T-cell (primary cell): ENCODE results near the gene PAF1. TPM values are rescaled to one million over a fixed set of nuclear protein-coding genes. Genes with fewer than 3 reads are reported as not detected.

Experiments
- ATAC-seq, 4 experiments: fragments of 200-7000 bp in 3 of 4; fragments of 150-1000 bp in 1 of 4; cut with Tn5 transposase; replicated peaks in 1 of 4; 1 replicate in 3 of 4; 2 replicates in 1 of 4; pipeline ENCODE4 v1.10.0; 2021; ENCODE audit warnings: moderate library complexity in 3 of 4, mild to moderate bottlenecking in 2 of 4, moderate number of reproducible peaks in 1 of 4
- CTCF ChIA-PET, 2 donors: fragments of 300-600 bp; sonication (Branson Sonifier 250); formaldehyde crosslinking; loops; one replicate each; lab custom pipeline; 2022; ENCODE audit warnings: antibody characterized with exemption in 2 of 2; lab: Charles Lee
- POLR2A ChIA-PET, 2 donors: fragments of 300-600 bp; sonication (Branson Sonifier 250); formaldehyde crosslinking; loops; one replicate each; lab custom pipeline; 2022; ENCODE audit warnings: antibody characterized with exemption in 2 of 2; lab: Charles Lee
- DNase-seq, 35 experiments: peaks; one replicate each; pipeline versions ENCODE4 v3.0.0 to v3.0.0-alpha.2; 2013 to 2023
- H3K27ac ChIP-seq: one replicate; pipeline ENCODE4 v1.5.1; 2013; ENCODE audit warnings: low read length
- H3K27me3 ChIP-seq, 2 experiments: replicated peaks in 1 of 2; 1 replicate in 1 of 2; 2 replicates in 1 of 2; pipeline versions ENCODE4 v1.6.1 to v1.7.0; 2013; ENCODE audit warnings: low read length in 1 of 2, mixed read lengths in 1 of 2; ENCODE audit not compliant: control insufficient read depth in 2 of 2, insufficient read depth in 2 of 2; ENCODE audit errors: extremely low read depth in 1 of 2
- H3K36me3 ChIP-seq, 2 donors: 1 replicate in 1 of 2; 2 replicates in 1 of 2; pipeline versions ENCODE4 v1.6.1 to v1.7.0; 2013; ENCODE audit warnings: low read length in 1 of 2; ENCODE audit not compliant: control insufficient read depth in 2 of 2, insufficient read depth in 1 of 2; ENCODE audit errors: extremely low read depth in 1 of 2
- H3K4me1 ChIP-seq, 2 experiments: 1 replicate in 1 of 2; 2 replicates in 1 of 2; pipeline versions ENCODE4 v1.6.1 to v1.7.0; 2013; ENCODE audit warnings: low read length in 2 of 2, mixed read lengths in 1 of 2; ENCODE audit not compliant: insufficient read depth in 2 of 2, control insufficient read depth in 1 of 2; ENCODE audit errors: extremely low read depth in 1 of 2
- H3K4me3 ChIP-seq, 2 donors: 1 replicate in 1 of 2; 2 replicates in 1 of 2; pipeline versions ENCODE4 v1.5.1 to v1.7.0; 2013; ENCODE audit warnings: mild to moderate bottlenecking in 2 of 2, low read length in 1 of 2, moderate library complexity in 1 of 2; ENCODE audit not compliant: control insufficient read depth in 1 of 2; ENCODE audit errors: extremely low read depth in 1 of 2
- H3K9me3 ChIP-seq: 2 replicates; pipeline ENCODE4 v1.7.0; 2013
- H3K27ac Mint-ChIP-seq, 2 donors: one replicate each; pipeline ENCODE4 v1.8.0; 2020 to 2021; ENCODE audit warnings: mild to moderate bottlenecking in 2 of 2, mixed read lengths in 2 of 2
- H3K27me3 Mint-ChIP-seq, 2 donors: one replicate each; pipeline ENCODE4 v1.8.0; 2021 to 2022; ENCODE audit warnings: mixed read lengths in 2 of 2
- H3K36me3 Mint-ChIP-seq: one replicate; pipeline ENCODE4 v1.8.0; 2021; ENCODE audit warnings: mixed read lengths
- H3K4me1 Mint-ChIP-seq, 3 donors: one replicate each; pipeline ENCODE4 v1.8.0; 2020 to 2022; ENCODE audit warnings: mixed read lengths in 3 of 3, mild to moderate bottlenecking in 1 of 3
- H3K4me3 Mint-ChIP-seq, 3 donors: one replicate each; pipeline ENCODE4 v1.8.0; 2020 to 2022; ENCODE audit warnings: mild to moderate bottlenecking in 3 of 3, mixed read lengths in 3 of 3, moderate library complexity in 3 of 3
- H3K9me3 Mint-ChIP-seq, 3 donors: one replicate each; pipeline ENCODE4 v1.8.0; 2020 to 2022; ENCODE audit warnings: mixed read lengths in 3 of 3
- WGBS: methylation state at CpG from one replicate; pipeline ENCODE4 v1.1.5; 2013; ENCODE audit warnings: missing lambda C conversion rate; ENCODE audit not compliant: insufficient coverage; 5-methylcytosine and 5-hydroxymethylcytosine counted together
- total RNA-seq, 35 experiments: library from RNA in 6 of 35; stranded (reverse) in 6 of 35; fragments of 120-200 nt in 1 of 35; gene quantifications; one replicate each; pipeline versions ENCODE4 v1.2.1 to v1.2.4 and lab custom pipeline; 2013 to 2026

PAF1 gene
- total RNA-seq, 5 donors from 2014 or later (not counting 1 experiment from before 2014, with no cell fraction given), result 43.0 to 96.1 (median 45.9) TPM

- ATAC-seq (no peak), DNase-seq (no peak)
- WGBS, result 60% methylated on average over 1 of the region's 13 CpGs
- Histone ChIP-seq H3K36me3 (peaks cover 17 to 66% of the 10 kb centered on the region in 2 donors), H3K27me3 (no peaks in the 10 kb centered on the region), H3K9me3 (no peaks in the 10 kb centered on the region), H3K4me3 (peak overlapping the region; percentile 89 to 99), H3K27ac (peak overlapping the region; percentile 98), H3K4me1 (peaks cover 7 to 37% of the 10 kb centered on the region in 2 experiments)
- ChIA-PET CTCF (no interaction called here), POLR2A (interaction anchor here in 1 of 2 donors (0.6 to 2.8 kb wide), 2 partner anchors 7 to 46 kb away, joined by 3 to 31 read pairs; partner anchors contain the start of gene RPS16)
- H3K9me3 Mint-ChIP-seq, result no peaks in the 10 kb centered on the region
- H3K27ac Mint-ChIP-seq, result peak overlapping the region; percentile 97 to 100
- H3K4me1 Mint-ChIP-seq, result peaks cover 34 to 47% (median 45%) of the 10 kb centered on the region in 3 donors
- no peaks in the 10 kb centered on the region for H3K27me3 Mint-ChIP-seq
- peaks cover 38% of the 10 kb centered on the region for H3K36me3 Mint-ChIP-seq
- peak overlapping the region; percentile 94 to 98 (median 98) for H3K4me3 Mint-ChIP-seq
Measured at GRCh38 chr19:39389631-39390414, 1.1 kb downstream of the PAF1 start.

- no peaks in the 10 kb centered on the region for H3K9me3 Mint-ChIP-seq
- peaks cover 35% of the 10 kb centered on the region for H3K36me3 Mint-ChIP-seq
- DNase-seq, result no peak
- peak overlapping the region; percentile 49 to 69 for H3K27ac Mint-ChIP-seq
- Histone ChIP-seq H3K27ac (no peak overlapping the region), H3K4me1 (peaks cover 7 to 32% of the 10 kb centered on the region in 2 experiments), H3K36me3 (peaks cover 17 to 66% of the 10 kb centered on the region in 2 donors), H3K27me3 (no peaks in the 10 kb centered on the region), H3K9me3 (no peaks in the 10 kb centered on the region), H3K4me3 (no peak overlapping the region)
- no peak for ATAC-seq
- CTCF ChIA-PET, result no interaction called here
- H3K4me1 Mint-ChIP-seq, result peaks cover 29 to 43% (median 43%) of the 10 kb centered on the region in 3 donors
- 100% methylated on average over 2 of the region's 5 CpGs for WGBS
- H3K27me3 Mint-ChIP-seq, result no peaks in the 10 kb centered on the region
- H3K4me3 Mint-ChIP-seq, result peak overlapping the region in 1 of 3 donors; percentile 58
- POLR2A ChIA-PET, result no interaction called here
Measured at GRCh38 chr19:39388657-39389056, 2.2 kb downstream of the PAF1 start.

GRCh38 chr19:39386557-39386956, 4.3 kb downstream of the PAF1 start:
- Mint-ChIP-seq H3K36me3 (peaks cover 41% of the 10 kb centered on the region), H3K4me1 (peaks cover 16 to 30% (median 27%) of the 10 kb centered on the region in 3 donors), H3K4me3 (no peak overlapping the region), H3K9me3 (no peaks in the 10 kb centered on the region), H3K27ac (peak overlapping the region in 1 of 2 donors; percentile 57), H3K27me3 (no peaks in the 10 kb centered on the region)
- no peaks in the 10 kb centered on the region for H3K27me3 ChIP-seq
- no CpG with 5 or more reads among the region's 7 CpGs for WGBS
- peaks cover 17 to 74% of the 10 kb centered on the region in 2 donors for H3K36me3 ChIP-seq
- no peak overlapping the region for H3K4me3 ChIP-seq
- POLR2A ChIA-PET, result interaction anchor here in 1 of 2 donors (0.5 kb wide), 1 partner anchor 23 kb away, joined by 5 read pairs; no protein-coding TSS in a partner anchor
- H3K4me1 ChIP-seq, result peaks cover 4 to 16% of the 10 kb centered on the region in 2 experiments
- CTCF ChIA-PET, result no interaction called here
- no peak overlapping the region for H3K27ac ChIP-seq
- DNase-seq (no peak), ATAC-seq (no peak)
- H3K9me3 ChIP-seq, result no peaks in the 10 kb centered on the region

GRCh38 chr19:39385629-39386411, 5.1 kb downstream of the PAF1 start:
- WGBS, result 96% methylated on average over 14 of the region's 20 CpGs

GRCh38 chr19:39384839-39385568, 5.9 kb downstream of the PAF1 start:
- Mint-ChIP-seq H3K36me3 (peaks cover 46% of the 10 kb centered on the region), H3K4me3 (no peak overlapping the region), H3K27me3 (no peaks in the 10 kb centered on the region), H3K9me3 (no peaks in the 10 kb centered on the region), H3K4me1 (peaks cover 4 to 18% (median 17%) of the 10 kb centered on the region in 3 donors), H3K27ac (peak overlapping the region in 1 of 2 donors; percentile 27)
- Histone ChIP-seq H3K36me3 (peaks cover 23 to 89% of the 10 kb centered on the region in 2 donors), H3K27ac (no peak overlapping the region), H3K27me3 (no peaks in the 10 kb centered on the region), H3K4me3 (no peak overlapping the region), H3K9me3 (no peaks in the 10 kb centered on the region), H3K4me1 (peaks cover 0 to 9% of the 10 kb centered on the region in 2 experiments)
- DNase-seq, result no peak
- CTCF ChIA-PET, result no interaction called here
- WGBS, result 93% methylated on average over 2 of the region's 9 CpGs
- POLR2A ChIA-PET, result no interaction called here
- peak in 1 of 4 experiments; percentile 17 for ATAC-seq

More at GRCh38 chr19:39385629-39386411, 5.1 kb downstream of the PAF1 start:
- Mint-ChIP-seq H3K9me3 (no peaks in the 10 kb centered on the region), H3K4me1 (peaks cover 9 to 23% (median 22%) of the 10 kb centered on the region in 3 donors), H3K27me3 (no peaks in the 10 kb centered on the region), H3K36me3 (peaks cover 45% of the 10 kb centered on the region), H3K4me3 (no peak overlapping the region), H3K27ac (no peak overlapping the region)
- Histone ChIP-seq H3K27ac (no peak overlapping the region), H3K36me3 (peaks cover 21 to 81% of the 10 kb centered on the region in 2 donors), H3K4me1 (peaks cover 4 to 15% of the 10 kb centered on the region in 2 experiments), H3K4me3 (no peak overlapping the region), H3K9me3 (no peaks in the 10 kb centered on the region), H3K27me3 (no peaks in the 10 kb centered on the region)
- POLR2A ChIA-PET, result interaction anchor here in 1 of 2 donors (0.5 kb wide), 1 partner anchor 23 kb away, joined by 5 read pairs; no protein-coding TSS in a partner anchor
- DNase-seq (no peak), ATAC-seq (no peak)
- CTCF ChIA-PET, result no interaction called here
